22Rv1 (cell line): Measurements from ENCODE around the gene ZNF217.
"Not testable (repeated sequence)": the region's sequence is repeated elsewhere in the genome, so short reads cannot be mapped to it uniquely, and the experiment has no call there.

Source experiments
- H3K27ac ChIP-seq: fragments of 450-650 bp; 2 replicates; pipeline ENCODE4 v1.5.1; 2017
- CTCF ChIP-seq: fragments of 450-650 bp; IDR thresholded peaks from 2 replicates; pipeline ENCODE4 v1.5.1; 2017; ENCODE audit warnings: mild to moderate bottlenecking
- ZFX ChIP-seq: fragments of 450-650 bp; IDR thresholded peaks from 2 replicates; pipeline ENCODE4 v1.6.1; 2017; ENCODE audit warnings: antibody characterized with exemption, borderline replicate concordance

ZNF217 gene

GRCh38 chr20:53529658-53530057 is 64.0 kb downstream of the ZNF217 start:
- H3K27ac ChIP-seq = no peak overlapping the region
- TF ChIP-seq ZFX = no peak
- no peak for TF ChIP-seq CTCF

GRCh38 chr20:53527196-53527595 is 66.4 kb downstream of the ZNF217 start:
- no peak overlapping the region for H3K27ac ChIP-seq
- no peak for TF ChIP-seq ZFX
- no peak for TF ChIP-seq CTCF

- no peak for TF ChIP-seq ZFX
- no peak for TF ChIP-seq CTCF
- no peak overlapping the region for H3K27ac ChIP-seq
Measured at GRCh38 chr20:53524589-53525312, 68.9 kb downstream of the ZNF217 start.

- not testable (repeated sequence) for H3K27ac ChIP-seq
Measured at GRCh38 chr20:53523615-53524014, 70.0 kb downstream of the ZNF217 start.

GRCh38 chr20:53522696-53523095 is 70.9 kb downstream of the ZNF217 start:
- TF ChIP-seq CTCF (no peak), ZFX (no peak)
- no peak overlapping the region for H3K27ac ChIP-seq

- TF ChIP-seq CTCF = no peak
- TF ChIP-seq ZFX = no peak
Measured at GRCh38 chr20:53522026-53522425, 71.6 kb downstream of the ZNF217 start.

GRCh38 chr20:53521421-53521820 is 72.2 kb downstream of the ZNF217 start:
- H3K27ac ChIP-seq = not testable (repeated sequence)

More at GRCh38 chr20:53522026-53522425, 71.6 kb downstream of the ZNF217 start:
- H3K27ac ChIP-seq = no peak overlapping the region

GRCh38 chr20:53517146-53517545 is 76.5 kb downstream of the ZNF217 start:
- no peak overlapping the region for H3K27ac ChIP-seq
- TF ChIP-seq ZFX = no peak
- TF ChIP-seq CTCF = no peak
